Cardiac fibroblast (primary cell): Measurements from ENCODE around the gene MYH6.

Experiments
- DNase-seq, 2 donors: peaks; one replicate each; pipeline versions ENCODE4 v3.0.0 to v3.0.0-alpha.2; 2010; ENCODE audit warnings: low read depth in 2 of 2
- H3K4me3 ChIP-seq, 2 donors: replicated peaks in 1 of 2; 1 replicate in 1 of 2; 2 replicates in 1 of 2; pipeline ENCODE4 v1.5.1; 2011; ENCODE audit warnings: low read depth in 2 of 2, low read length in 2 of 2, mild to moderate bottlenecking in 2 of 2, moderate library complexity in 1 of 2
- CTCF ChIP-seq: IDR thresholded peaks from one replicate; pipeline ENCODE4 v1.5.1; 2011; ENCODE audit warnings: low read depth, mild to moderate bottlenecking, low read length, inconsistent platforms

Gene MYH6

GRCh38 chr14:23361320-23361719 is 46.8 kb downstream of the MYH6 start:
- DNase-seq: peak; percentile 36 to 64
- no peak for TF ChIP-seq CTCF
- H3K4me3 ChIP-seq: no peak overlapping the region

DNA sequence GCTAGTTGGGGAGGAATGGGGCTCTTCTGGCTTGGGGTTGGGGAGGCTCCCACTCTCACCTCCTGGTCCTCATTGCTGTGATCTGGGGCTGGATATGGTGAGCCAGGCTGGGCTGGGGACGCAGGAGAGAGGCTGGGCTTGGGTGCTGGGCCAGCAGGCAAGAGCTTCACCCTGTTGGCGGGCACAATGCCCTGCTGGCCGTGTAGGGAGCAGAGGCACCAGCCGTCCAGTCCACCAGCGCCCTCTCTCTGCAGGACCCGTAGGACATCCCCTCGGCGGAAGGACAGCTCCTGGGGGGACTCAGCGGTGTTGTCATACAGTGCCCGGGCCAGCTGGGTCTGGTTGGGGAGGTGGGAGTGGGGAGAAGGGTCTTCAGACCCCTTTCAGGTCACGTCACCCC is 47.6 kb downstream of the MYH6 start:
- no peak overlapping the region for H3K4me3 ChIP-seq
- DNase-seq: no peak
- TF ChIP-seq CTCF: no peak

DNA sequence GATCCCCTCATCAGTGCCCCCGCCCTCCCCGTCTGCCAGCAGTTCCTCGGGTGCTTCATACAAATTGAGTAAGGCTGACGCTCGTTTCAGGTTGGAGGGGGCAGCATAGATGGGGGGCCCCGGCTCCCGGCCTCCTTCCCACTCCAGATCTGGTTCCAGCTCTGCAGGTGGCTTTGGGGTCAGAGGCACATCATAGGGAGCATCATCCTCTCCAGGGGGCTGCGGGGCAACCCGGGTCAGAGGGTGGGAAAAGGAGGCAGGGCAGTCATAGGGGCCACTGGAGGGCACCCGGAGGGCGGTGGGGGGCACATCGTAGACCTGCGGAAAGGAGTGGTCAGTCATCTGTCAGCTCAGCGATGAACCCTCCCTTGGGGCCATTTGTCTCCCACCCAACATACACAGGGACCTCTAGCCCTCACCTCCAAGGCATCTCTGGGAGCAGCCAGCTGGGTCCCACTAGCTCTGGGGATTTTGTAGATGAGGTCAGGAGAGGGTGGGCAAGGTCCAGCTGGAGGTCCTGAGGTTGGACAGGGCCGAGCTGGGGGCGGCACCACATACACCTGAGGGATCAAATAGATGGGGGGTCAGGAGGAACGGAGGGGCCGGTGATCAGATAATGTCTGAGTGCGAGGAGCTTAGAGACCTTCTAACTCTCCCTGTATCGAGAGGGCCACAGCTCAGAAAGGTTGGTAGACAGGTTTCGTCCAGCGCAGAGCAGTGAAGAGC is 48.2 kb downstream of the MYH6 start:
- TF ChIP-seq CTCF: no peak
- DNase-seq: no peak
- no peak overlapping the region for H3K4me3 ChIP-seq

DNA sequence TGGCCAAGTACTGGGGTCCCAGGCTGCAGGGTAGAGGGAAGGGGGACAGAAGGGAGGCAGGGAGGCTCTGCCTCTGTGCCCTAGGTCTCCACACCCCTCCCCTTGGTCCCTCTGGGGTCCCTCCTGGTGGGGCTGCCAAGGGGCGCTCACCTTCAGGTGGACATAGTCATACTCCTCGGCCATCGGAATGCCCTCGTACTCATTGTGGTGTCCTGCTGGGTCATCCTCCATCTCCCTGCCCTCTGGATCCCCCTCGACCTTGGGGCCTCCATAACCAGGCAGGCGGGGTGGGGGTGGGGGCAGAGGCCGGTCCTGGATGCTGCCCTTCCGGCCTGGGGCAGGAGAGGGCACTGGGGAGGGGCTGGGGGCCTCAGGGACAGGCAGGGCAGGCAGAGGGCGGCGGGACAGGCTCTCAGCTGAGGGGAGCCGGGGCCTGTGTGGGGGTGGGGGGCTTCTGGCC is 48.9 kb downstream of the MYH6 start:
- no peak for TF ChIP-seq CTCF
- no peak overlapping the region for H3K4me3 ChIP-seq
- no peak for DNase-seq

DNA sequence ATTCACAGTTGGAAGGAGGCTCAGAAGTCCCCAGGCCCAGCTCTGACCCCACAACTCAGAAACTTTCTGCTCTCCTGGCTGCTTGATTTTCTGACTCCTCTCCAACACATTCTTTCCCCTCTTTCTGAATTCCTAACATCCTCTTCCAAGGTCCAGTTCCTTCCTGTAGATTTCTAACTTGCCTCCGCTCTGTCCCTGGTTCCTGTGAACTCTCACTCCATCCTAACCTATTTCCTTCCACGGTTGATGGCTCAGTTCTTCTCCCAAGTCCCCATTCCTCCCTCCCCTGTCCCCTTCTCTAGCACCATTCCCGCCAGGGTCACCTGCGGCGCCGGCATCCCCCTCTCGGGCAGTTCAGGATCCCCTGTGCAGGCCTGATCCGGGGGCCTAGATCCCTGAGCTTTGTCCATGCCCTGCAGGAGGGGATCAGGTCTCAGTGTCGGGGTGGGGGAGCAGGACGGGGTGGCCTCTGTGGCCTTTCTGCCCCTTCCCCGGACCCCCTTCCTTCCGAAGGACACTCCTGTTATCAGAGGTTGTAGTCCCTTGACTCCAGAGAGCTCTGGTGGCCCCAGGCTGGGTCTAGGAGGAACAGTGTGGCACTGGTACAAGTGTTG is 49.4 kb downstream of the MYH6 start:
- no peak overlapping the region for H3K4me3 ChIP-seq
- no peak for TF ChIP-seq CTCF
- no peak for DNase-seq

- no peak for DNase-seq
- TF ChIP-seq CTCF: no peak
- H3K4me3 ChIP-seq: no peak overlapping the region
These were observed 50.0 kb downstream of the MYH6 start for GRCh38 chr14:23358042-23358441.
